Right renal cortex interstitium (tissue), 3 donors: Measurements from ENCODE around the gene NTSR1. TPM values are rescaled to one million over a fixed set of nuclear protein-coding genes. Genes with fewer than 3 reads are reported as not detected.
"Not testable (repeated sequence)": the region's sequence is repeated elsewhere in the genome, so short reads cannot be mapped to it uniquely, and the experiment has no call there.

Experiments
- DNase-seq, 3 donors: peaks; one replicate each; pipeline ENCODE4 v3.0.0-alpha.2; 2013; ENCODE audit warnings: low read depth in 3 of 3, low spot score in 2 of 3
- polyA plus RNA-seq, 3 donors: library from polyadenylated mRNA; unstranded; fragments of 120-200 nt; gene quantifications; one replicate each; pipeline ENCODE4 v1.2.1, GENCODE V29; 2013; ENCODE audit not compliant: insufficient read length in 3 of 3

Gene NTSR1
- polyA plus RNA-seq, 3 donors = 0.96 to 1.2 (median 1.0) TPM

DNA sequence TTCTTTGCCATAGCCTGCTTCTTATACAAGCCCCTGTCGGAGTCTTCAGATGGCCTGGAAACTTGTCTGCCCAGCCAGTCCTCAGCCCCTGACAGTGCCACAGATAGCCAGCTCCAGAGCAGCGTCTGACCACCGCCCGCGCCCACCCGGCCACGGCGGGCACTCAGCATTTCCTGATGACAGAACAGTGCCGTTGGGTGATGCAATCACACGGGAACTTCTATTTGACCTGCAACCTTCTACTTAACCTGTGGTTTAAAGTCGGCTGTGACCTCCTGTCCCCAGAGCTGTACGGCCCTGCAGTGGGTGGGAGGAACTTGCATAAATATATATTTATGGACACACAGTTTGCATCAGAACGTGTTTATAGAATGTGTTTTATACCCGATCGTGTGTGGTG lies 36.9 kb upstream of the NTSR1 start:
- no peak for DNase-seq

DNA sequence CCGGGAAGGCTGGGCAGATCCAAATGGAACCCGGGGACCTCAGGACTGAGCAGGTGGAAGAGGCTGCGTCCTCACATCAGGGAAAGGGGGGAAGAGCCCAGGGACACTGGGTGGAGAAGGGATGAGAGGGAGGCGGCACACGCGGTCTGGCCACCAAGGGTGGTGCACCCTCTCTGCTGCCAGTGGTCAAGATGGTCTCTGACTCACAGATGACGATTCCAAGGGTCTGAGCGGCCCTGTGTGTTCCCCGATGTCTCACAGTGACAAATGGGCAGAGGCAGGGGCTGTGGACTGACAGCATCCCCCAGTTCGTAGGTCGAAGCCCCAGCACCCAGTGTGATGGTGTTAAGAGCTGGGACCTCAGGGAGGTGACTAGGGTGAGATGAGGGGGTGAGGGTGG lies 34.3 kb upstream of the NTSR1 start:
- DNase-seq = no peak

GRCh38 chr20:62675156-62675876 lies 33.3 kb upstream of the NTSR1 start:
- no peak for DNase-seq

GRCh38 chr20:62675877-62676260 lies 32.8 kb upstream of the NTSR1 start:
- DNase-seq = no peak

DNA sequence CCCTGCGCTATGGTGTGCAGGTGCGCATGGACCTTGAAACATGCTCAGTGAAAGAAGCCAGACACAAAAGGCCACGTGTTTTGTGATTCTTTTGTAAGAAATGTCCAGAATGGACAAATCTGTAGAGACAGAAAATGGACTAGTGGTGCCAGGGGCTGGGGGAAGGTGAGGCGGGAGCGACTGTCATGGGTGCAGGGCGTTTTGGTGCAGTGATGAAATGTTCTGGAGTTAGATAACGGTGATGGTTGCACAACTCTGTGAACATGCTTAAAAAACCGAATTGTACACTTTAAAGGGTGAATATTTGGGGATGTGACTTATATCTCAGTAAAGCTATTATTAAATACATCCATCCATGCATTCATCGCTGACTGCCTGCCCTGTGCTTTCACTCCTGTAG lies 31.7 kb upstream of the NTSR1 start:
- no peak for DNase-seq

DNA sequence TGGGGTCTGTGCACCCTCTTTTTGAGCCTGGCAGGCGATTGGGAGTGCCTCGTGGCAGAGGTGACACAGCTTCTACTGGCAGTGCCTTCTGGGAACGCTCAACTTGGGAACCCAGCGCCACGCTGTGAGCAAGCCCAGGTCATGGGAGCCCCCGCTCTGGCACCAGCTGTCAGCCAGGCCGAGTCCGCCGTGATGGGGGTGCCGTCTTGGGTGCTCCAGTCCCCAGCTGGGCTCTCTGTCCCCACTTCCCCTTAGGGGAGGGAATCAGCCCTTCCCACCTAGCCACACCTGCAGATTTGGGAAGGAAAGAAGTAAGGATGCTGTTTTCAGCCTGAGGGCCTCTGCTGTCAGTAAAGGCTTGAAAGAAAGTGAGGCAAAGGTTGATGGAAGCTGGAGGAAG lies 31.0 kb upstream of the NTSR1 start:
- no peak for DNase-seq

- no peak for DNase-seq
Measured at GRCh38 chr20:62678553-62678952, 30.1 kb upstream of the NTSR1 start.

GRCh38 chr20:62679978-62680589 lies 28.6 kb upstream of the NTSR1 start:
- no peak for DNase-seq

DNA sequence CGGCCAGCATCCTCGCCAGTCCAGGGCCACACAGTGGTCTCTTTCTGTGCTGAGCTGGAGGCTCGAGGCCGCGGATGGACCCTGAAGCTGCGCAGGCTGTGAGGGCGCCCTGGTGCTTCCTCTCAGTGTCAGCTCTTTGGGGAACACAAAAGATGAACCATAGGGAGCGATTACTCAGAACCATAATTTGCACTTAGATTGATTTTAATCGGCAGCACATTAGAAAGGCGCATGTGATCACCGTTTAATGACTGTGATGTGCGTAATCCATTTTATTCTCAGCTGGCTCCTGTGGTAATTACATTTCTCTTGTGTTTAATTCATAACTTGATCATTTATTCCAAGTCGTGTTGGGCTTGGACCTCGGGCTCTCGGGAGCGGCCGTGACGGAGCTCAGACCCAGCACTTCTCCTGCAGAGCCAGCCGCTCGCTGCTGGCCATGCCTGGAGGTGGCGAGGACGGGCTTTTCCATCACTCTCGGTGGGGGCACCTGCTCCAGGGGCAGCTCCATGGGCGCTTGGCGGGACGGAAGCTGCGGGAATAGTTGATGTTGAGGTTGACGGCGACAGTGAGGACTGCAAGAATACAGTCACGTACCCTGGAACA lies 25.6 kb upstream of the NTSR1 start:
- no peak for DNase-seq

DNA sequence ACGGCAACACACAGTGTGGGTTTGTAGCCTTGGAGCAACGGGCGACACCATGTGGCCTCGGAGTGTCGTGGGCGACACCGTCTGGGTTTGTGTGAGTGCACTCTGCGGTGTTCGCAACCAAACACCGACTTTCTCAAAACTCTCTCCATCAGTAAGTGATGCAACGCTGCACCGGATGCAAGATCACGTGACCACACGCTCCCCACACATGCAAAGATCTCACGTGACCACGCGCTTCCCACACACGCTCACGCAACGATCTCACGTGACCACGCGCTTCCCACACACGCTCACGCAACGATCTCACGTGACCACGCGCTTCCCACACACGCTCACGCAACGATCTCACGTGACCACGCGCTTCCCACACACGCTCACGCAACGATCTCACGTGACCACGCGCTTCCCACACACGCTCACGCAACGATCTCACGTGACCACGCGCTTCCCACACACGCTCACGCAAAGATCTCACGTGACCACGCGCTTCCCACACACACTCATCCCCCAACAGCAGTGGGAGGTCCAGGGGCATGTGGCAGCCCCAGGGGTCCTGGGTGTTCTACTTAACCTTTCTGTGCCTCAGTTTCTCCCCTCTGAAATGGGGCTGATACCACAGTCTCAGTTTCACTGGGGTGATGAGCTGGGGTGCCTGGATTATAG lies 24.8 kb upstream of the NTSR1 start:
- DNase-seq = not testable (repeated sequence)

DNA sequence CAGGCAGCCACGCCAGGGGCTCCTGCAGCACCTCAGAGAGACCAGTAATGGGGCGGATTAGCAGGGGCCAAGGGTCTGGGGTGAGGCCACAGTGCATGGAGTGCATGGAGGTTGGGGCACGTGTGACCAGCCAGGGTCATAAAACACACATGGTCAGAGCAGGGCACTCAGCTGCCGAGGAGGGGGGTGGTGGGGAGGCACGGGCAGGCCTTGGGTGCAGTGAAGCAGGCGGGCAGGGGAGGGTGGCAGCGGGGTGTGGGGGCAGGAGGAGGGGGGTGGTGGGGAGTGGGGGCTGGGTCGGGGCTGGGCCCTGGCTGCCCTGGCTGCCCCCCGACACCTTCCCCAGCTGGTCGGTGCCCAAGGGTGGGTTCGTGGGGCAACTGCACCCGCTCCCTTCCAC lies 23.7 kb upstream of the NTSR1 start:
- DNase-seq = no peak

DNA sequence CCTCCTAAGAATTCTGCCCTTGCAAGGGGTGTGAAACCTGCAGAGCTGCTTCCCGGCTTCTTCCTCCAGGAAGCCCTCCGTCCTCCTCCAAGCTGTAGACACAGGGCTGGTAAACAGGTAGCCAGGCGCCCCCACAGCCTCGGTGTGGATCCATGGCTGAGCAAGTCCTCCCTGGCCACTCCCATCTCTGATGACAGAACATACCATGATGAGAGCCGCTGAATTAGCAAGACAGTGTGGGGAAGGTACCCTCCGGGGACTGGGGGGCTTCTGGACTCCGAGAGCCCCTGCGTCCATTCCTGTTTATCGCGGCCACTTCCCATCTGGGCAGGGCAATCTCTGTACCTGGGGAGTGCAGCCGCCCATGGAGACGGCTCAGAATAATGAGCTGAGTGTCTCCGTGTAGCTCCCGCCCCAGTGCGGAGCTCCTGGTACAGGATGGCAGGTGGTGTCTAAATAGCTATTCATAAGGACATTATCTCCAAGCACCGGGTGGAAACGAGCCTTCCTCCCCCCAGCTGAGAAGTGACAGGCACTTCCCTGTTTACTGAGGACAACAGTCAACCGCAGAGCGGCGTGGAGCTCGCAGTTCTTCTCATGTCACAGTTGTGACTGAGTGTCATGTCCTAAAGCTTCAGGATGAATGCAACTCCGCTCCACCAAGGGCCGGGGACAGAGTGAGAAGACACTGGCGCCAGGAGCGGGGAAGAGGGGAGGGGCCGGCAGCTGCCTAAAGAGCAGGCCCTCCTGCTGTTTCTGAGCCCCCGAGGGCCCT lies 22.7 kb upstream of the NTSR1 start:
- no peak for DNase-seq

GRCh38 chr20:62686869-62687830 lies 21.5 kb upstream of the NTSR1 start:
- no peak for DNase-seq

GRCh38 chr20:62688083-62688482 lies 20.6 kb upstream of the NTSR1 start:
- no peak for DNase-seq

DNA sequence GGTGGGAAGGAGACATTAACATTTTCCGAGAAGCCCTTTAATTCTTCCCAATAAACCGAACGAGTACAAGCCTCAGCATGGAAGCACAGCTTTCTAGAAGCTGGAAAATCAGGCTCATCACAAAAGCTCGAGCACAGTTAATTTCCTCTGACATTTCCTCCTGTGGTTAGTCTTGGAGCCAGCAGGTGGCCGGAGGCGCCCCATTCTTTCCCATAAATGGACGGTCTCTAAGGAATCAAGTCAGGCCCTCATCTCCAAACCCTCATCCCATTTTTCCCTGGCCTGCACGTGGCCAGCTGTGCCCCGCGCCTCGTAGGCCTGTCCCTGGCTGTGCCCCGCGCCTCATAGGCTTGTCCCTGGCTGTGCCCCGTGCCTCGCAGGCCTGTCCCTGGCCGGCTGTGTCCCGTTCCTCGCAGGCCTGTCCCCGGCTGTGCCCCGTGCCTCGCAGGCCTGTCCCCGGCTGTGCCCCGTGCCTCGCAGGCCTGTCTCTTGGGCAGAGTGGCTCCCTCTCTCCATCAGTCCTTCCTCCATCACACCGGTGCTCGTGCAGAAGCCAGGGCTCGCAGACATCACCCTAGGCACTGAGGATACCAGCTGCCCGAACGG lies 19.7 kb upstream of the NTSR1 start:
- no peak for DNase-seq

DNA sequence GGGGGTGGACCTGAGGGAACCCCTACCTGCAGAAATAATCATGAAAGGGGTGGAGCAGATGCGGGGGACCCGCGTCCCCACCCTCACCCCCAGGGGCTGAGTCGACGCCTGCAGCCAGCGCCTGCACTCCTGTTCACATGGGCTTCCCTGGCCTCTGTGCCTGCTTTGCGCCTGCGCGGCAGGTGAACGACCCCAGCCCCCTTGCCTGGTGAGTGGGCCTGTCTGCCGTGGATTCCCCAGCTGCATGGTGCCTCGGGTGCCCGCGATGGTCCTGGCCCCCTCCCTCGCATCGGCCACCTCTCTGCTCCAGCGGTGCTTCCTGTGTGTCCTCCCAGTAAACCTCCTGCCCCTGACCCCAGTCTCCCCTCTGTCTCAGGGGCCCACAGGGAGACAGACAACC lies 18.8 kb upstream of the NTSR1 start:
- no peak for DNase-seq

DNA sequence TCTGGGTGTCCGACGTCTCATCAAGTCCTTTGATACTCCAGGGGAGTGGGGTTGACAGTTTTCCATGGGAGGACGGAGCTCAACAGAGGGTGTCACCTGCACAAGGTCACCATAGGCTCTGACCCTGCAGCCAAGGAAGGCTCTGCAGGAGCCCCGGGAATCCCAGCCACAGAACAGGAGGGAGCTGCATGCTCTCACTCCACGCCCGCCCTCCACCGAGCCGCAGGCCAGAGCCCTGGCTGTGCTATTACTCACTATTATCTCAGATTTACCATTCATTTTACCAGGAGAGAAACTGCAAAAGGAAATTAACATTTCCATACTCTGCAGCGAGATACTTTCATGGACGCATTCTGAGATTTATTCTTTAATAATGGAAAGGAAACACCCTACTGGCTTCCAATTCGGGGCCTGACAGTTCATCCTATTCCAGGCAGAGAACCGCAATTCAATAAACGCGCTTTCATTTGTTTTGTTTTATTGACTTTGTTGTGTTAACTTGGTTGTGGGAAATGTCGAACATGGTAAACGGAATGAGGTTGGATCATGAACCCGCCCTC lies 18.3 kb upstream of the NTSR1 start:
- no peak for DNase-seq

GRCh38 chr20:62691487-62691886 lies 17.1 kb upstream of the NTSR1 start:
- no peak for DNase-seq

- no peak for DNase-seq
Measured at GRCh38 chr20:62692176-62692575, 16.5 kb upstream of the NTSR1 start.
